ENCODE data around the gene F8.
A peak's percentile ranks its signal among the peaks of the same experiment; 100 is the strongest.

The F8 gene

DNA sequence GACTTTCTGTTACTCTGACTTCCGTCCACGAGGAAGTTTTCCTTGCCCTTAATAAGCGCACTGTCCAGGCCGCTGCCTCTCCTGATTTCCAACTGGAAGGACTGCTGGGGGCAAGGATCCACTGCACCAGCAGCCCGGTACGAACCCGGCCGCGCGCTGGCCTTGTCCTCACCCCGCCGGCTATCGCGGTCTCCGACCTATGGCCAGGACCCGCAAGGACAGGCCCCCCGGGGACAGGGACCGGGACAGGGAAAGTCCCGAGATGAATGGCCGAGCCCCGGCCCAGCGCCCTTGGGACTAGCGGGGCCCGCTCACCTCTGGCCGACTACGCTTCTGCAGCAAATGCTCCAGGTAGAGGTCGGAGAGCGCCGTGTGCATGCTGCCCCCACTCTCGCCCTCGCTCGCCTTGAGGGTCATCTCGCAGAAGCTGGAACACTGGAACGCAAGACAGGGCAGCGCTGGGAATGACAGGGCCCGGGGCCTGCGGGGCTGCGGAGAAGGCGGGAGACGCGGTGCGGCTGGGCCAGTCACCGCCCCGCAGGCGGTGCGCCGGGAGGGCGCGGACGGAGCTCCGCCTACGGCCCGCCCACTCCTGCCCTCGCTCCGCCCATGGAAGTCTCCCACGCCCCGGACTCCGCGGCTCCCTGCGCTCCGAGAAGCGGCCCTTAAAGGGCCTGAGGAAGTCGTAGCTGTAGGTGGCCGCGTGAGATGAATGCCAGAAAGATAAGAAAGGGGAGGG lies 217.4 kb downstream of the F8 start, which contains the start of gene MPP1:
MPP1 (minus strand) TSS at position 529 of the 739 bp plus-strand sequence; CDS start at position 417, 112 bp downstream.
- in situ Hi-C loops (cut with MboI; ENCODE audit: low sequenced_read_pairs) = no loop called here

DNA sequence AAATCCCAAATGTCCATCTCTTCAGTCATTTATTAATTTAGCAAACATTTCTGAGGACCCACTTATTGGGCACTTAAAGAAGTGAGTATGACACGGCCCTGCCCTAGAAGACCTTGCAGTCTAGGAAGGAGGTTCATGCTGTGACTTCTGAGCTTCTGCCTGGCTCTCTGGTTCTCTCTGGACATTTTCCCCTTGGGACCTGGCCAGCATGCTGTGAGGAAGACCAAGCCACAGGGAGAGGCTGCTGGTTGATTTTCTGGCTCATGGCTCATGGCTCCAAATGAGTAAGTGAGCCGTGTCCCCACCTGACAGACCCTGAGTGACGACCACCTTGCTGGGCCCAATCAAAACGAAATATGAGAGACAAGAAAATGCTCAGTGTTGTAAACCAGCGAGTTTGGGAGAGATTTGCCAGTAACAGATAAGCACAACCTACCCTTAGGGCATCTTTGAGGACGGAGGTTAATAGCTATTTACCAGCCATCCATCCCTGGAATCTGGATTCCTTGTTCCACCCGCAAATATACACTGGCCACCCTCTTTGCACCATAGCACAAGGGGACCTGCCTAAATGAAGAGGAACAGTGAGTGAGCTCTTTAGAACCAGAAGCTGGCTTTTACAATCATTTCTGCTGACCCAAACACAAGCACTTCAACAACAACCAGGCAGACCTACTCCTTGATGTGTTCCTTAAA lies 218.1 kb downstream of the F8 start:
- Histone ChIP-seq H3K27me3 (ENCODE audit: low read depth) (no peaks in the 10 kb centered on the region), H3K4me3 (peak overlapping the region; percentile 61), H3K36me3 (replicated peaks) (no peaks in the 10 kb centered on the region), H3K9me3 (no peaks in the 10 kb centered on the region; the same call in 1 of the 2 replicates), H3K4me1 (peaks cover 26% of the 10 kb centered on the region)
- in situ Hi-C loops (cut with MboI; ENCODE audit: low sequenced_read_pairs) = no loop called here
- DNase-seq (ENCODE audit: low spot score in 2 of 2) = peak in 1 of 2 experiments; percentile 27

More for the DNA sequence above, 217.4 kb downstream of the F8 start, which contains the start of gene MPP1:
- Histone ChIP-seq H3K27me3 (ENCODE audit: low read depth) (no peaks in the 10 kb centered on the region), H3K9me3 (no peaks in the 10 kb centered on the region; the same call in 1 of the 2 replicates), H3K4me1 (peaks cover 18% of the 10 kb centered on the region), H3K4me3 (peak within 1 kb of the TSS; percentile 61), H3K36me3 (replicated peaks) (no peaks in the 10 kb centered on the region)
- DNase-seq (ENCODE audit: low spot score in 2 of 2) = peak; percentile 77 to 89

DNA sequence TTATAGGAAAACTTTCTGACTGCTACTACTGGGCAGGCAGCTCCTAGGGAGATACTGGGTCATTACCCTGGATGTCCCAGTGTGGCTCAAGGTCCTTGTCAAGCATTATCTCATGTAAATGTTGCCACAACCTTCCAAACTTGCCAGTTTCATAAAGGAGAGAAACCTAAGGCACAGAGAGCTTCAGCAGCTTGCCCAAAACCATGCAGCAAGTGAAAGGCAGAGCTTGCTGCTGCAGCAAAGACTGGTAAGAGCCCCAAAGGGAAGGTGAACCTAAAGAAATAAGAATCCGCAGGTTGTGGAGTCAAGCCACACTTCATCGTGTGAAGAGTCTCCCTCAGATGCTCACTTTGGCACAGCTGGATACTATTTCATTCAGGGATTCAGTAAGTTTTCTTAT lies 219.6 kb downstream of the F8 start:
- no peaks in the 10 kb centered on the region for H3K36me3 ChIP-seq (replicated peaks)
- H3K4me1 ChIP-seq = peaks cover 28% of the 10 kb centered on the region
- H3K4me3 ChIP-seq = no peak overlapping the region
- no peaks in the 10 kb centered on the region for H3K27me3 ChIP-seq (ENCODE audit: low read depth)
- H3K9me3 ChIP-seq = no peaks in the 10 kb centered on the region
- DNase-seq (ENCODE audit: low spot score in 2 of 2) = no peak
- in situ Hi-C loops (cut with MboI; ENCODE audit: low sequenced_read_pairs) = no loop called here

DNA sequence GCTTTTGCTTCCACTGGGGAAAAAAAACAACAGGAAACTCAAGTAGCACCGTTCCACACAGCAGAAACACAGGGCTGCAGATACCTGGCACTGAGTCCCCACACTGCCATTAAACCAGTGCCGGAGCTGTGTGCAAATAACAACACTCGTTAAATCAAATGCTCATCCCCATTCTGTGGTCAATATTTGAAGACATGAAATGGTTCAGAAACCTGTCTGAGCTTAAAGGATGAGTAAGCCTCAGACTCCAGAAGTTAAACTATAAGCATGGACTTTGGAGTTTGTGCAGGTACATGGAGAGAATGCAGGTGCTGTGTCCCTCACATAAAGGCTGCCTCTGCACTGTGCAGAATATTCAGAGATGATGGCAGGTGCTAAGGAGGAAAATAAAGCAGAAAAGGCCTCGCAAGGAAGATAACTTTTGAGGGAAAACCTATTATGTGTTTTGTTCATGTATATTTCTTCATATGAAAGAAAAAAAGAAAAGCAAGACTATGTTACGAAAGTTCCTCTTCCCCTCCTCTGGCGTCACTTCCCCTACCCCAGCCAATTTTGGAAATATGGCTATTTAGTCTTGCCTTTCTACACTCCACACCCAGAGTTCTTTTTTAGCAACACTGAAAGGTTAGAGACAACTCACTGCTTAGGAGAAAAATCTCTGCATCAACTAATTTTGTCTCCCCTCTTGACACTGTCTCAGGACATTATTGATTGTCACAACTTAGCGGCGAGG lies 221.9 kb downstream of the F8 start:
- H3K9me3 ChIP-seq = no peaks in the 10 kb centered on the region
- no peaks in the 10 kb centered on the region for H3K36me3 ChIP-seq (replicated peaks)
- H3K27me3 ChIP-seq (ENCODE audit: low read depth) = no peaks in the 10 kb centered on the region
- H3K4me1 ChIP-seq = peaks cover 24% of the 10 kb centered on the region
- DNase-seq (ENCODE audit: low spot score in 2 of 2) = no peak
- in situ Hi-C loops (cut with MboI; ENCODE audit: low sequenced_read_pairs) = no loop called here
- H3K4me3 ChIP-seq = no peak overlapping the region

DNA sequence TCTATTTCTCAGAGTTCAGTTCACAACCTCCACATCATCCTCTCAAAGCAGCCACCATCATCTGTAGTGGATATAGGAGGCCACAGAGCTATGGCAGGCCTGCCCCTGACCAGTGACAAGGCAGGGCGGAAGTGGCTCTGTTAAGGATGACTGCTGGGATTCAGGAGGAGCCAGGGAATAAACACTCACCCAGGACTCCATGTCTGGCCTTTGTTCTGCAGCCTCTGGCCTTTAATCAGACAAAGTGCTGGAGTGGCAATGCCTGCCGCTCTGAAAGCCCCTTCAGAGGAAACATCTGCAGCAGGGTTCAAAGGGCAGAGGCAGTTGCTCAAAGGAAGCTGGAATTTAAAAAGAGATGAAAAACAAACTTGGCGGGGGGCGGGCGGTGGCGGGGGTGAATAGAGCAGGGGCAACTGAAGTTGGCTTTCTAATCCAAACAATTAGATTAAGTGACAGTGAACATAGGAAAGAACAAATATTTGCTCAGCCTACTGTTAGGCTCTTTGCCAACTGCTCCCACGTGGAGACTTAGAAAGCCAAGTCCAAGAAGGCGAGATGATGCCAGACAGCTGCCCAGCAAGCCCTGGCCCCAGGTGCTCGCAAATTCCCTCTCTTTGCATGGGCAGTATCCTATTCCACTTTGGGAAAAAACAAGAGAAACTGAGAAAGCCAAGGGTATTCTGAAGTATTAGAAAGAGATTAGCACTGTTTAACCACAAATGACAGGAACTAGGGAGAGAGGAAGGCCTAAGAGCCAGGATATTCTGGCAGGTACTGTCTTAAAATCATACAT lies 222.8 kb downstream of the F8 start:
- peak; percentile 41 to 74 for DNase-seq (ENCODE audit: low spot score in 2 of 2)
- no peaks in the 10 kb centered on the region for H3K27me3 ChIP-seq (ENCODE audit: low read depth)
- no peak overlapping the region for H3K4me3 ChIP-seq
- no peaks in the 10 kb centered on the region for H3K9me3 ChIP-seq
- H3K4me1 ChIP-seq = peaks cover 22% of the 10 kb centered on the region
- H3K36me3 ChIP-seq (replicated peaks) = no peaks in the 10 kb centered on the region
- in situ Hi-C loops (cut with MboI; ENCODE audit: low sequenced_read_pairs) = no loop called here

DNA sequence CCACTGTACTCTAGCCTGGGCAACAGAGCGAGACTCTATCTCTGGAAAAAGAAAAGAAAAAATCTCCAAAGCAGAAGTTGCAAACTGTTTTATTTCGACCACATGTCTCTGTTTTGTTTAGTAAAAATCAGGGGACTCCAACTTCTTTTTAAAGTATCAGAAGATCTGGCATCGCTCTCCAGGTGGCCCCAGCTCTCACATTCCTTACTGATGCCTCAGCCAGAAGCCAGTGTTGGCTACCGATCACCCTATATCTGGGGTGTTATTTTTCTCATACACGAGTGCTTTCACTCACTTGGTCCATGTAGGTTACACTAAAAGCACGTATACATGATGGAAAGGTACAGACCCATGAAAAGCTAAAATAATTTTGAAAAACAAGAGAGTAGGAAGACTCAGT lies 225.5 kb downstream of the F8 start:
- H3K4me1 ChIP-seq = peaks cover 12% of the 10 kb centered on the region
- in situ Hi-C loops (cut with MboI; ENCODE audit: low sequenced_read_pairs) = no loop called here
- DNase-seq (ENCODE audit: low spot score in 2 of 2) = no peak
- no peaks in the 10 kb centered on the region for H3K36me3 ChIP-seq (replicated peaks)
- no peaks in the 10 kb centered on the region for H3K27me3 ChIP-seq (ENCODE audit: low read depth)
- no peaks in the 10 kb centered on the region for H3K9me3 ChIP-seq
- H3K4me3 ChIP-seq = no peak overlapping the region

DNA sequence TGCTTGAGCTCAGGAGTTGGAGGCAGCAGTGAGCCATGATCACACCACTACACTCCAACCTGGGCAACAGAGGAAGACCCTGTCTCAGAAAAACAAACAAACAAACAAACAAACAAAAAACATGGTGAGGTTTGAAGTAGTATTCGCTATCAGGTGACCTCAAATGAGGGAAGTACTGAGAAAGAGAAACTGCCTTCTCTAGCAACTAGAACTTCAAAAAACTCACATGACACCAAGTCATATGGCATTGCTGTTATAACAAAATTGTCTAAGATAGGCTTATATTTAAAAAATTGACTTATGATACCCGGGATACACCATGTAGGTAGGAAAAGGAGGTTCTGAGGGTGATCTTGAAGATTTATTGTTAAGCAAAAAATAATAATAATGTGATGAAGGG lies 227.5 kb downstream of the F8 start:
- H3K27me3 ChIP-seq (ENCODE audit: low read depth) = no peaks in the 10 kb centered on the region
- H3K4me1 ChIP-seq = peaks cover 9% of the 10 kb centered on the region
- in situ Hi-C loops (cut with MboI; ENCODE audit: low sequenced_read_pairs) = no loop called here
- H3K4me3 ChIP-seq = no peak overlapping the region
- no peaks in the 10 kb centered on the region for H3K9me3 ChIP-seq
- DNase-seq (ENCODE audit: low spot score in 2 of 2) = no peak
- no peaks in the 10 kb centered on the region for H3K36me3 ChIP-seq (replicated peaks)

DNA sequence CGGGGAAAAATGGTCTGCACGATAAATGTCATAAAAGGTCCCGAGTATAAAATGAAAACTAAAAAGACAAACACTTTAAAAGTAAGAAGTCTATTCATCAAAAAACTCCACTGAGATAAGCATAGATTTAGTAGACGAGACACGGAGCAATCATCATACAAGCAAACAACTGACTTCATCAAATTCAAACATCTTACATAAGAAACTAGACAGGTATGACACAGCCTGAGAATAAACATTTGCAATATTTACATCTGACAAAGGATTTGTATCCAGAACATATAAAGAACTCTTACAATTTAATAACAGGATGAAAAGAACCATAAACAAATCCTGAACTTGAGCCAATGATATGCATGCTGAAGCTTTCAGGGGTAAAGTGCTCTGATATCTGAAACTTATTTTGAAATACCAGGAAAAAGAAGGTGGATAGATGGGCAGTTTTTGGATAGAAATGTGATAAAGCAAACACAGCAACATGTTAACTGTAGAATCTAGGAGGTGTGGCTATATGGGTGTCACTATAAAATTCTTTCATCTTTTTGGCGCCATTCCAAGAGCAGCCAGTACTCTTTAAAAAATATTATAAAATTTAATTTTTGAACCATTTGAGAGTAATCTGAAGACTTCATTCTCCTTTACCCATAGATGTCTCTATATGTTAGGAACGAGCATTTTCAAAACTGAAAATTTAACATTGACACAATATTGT lies 229.3 kb downstream of the F8 start:
- H3K4me1 ChIP-seq = peaks cover 4% of the 10 kb centered on the region
- H3K27me3 ChIP-seq (ENCODE audit: low read depth) = no peaks in the 10 kb centered on the region
- in situ Hi-C loops (cut with MboI; ENCODE audit: low sequenced_read_pairs) = no loop called here
- H3K9me3 ChIP-seq = no peaks in the 10 kb centered on the region
- no peak overlapping the region for H3K4me3 ChIP-seq
- no peaks in the 10 kb centered on the region; the same call in 1 of the 2 replicates for H3K36me3 ChIP-seq (replicated peaks)
- no peak for DNase-seq (ENCODE audit: low spot score in 2 of 2)

DNA sequence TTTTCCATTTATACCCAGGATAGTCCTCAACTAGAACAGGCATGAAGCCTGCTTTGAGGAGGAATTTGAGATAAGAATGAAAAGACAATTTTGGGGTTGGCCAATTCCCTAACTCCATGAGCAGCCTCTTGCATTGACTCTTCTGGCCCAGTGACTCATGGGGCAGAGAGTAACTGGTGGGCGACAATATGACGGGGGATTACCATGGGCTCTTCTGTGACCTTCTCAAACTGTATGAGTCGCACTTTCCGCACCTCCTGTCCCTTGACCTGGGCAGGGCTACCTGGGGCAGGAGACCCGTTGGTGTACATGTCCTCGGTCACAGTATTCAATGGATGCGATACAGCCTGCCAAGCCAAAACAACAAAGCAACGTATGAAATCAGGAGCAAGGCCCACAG lies 230.6 kb downstream of the F8 start:
- Histone ChIP-seq H3K27me3 (ENCODE audit: low read depth) (no peaks in the 10 kb centered on the region), H3K4me1 (peaks cover 4% of the 10 kb centered on the region), H3K4me3 (no peak overlapping the region), H3K9me3 (no peaks in the 10 kb centered on the region), H3K36me3 (replicated peaks) (no peaks in the 10 kb centered on the region; the same call in 1 of the 2 replicates)
- DNase-seq (ENCODE audit: low spot score in 2 of 2) = no peak
- in situ Hi-C loops (cut with MboI; ENCODE audit: low sequenced_read_pairs) = no loop called here

DNA sequence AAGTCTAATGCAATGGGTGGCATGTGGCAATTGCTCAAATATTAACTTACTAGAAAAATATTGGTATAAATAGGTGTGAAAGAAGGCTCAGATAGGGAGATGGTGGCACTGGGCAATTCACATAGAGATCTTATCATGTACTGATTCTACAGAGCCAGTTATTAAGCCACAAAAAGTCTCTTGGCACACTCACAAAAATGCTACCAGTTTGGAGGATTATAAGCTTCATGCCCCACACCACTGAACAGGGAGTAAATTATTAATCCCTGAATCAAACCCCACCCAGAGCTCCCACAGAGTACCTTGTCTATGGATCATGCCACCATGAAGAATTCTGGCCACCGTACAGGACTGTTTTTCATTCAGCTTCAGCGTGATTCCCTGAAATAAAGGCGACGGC lies 231.1 kb downstream of the F8 start:
- no peaks in the 10 kb centered on the region for H3K27me3 ChIP-seq (ENCODE audit: low read depth)
- peaks cover 4% of the 10 kb centered on the region for H3K4me1 ChIP-seq
- in situ Hi-C loops (cut with MboI; ENCODE audit: low sequenced_read_pairs) = no loop called here
- no peak overlapping the region for H3K4me3 ChIP-seq
- no peak for DNase-seq (ENCODE audit: low spot score in 2 of 2)
- no peaks in the 10 kb centered on the region; the same call in 1 of the 2 replicates for H3K36me3 ChIP-seq (replicated peaks)
- no peaks in the 10 kb centered on the region for H3K9me3 ChIP-seq
